ENCODE data around the gene RNF44.

Gene RNF44

GRCh38 chr5:176536902-176537553, at the start of gene RNF44:
RNF44 (minus strand) TSS chr5:176537402; CDS start chr5:176532472, 4,930 bp downstream.
- DNase-seq = peak; percentile 99

- DNase-seq = no peak
Observed at GRCh38 chr5:176583076-176583475, 45.9 kb upstream of the RNF44 start.

DNA sequence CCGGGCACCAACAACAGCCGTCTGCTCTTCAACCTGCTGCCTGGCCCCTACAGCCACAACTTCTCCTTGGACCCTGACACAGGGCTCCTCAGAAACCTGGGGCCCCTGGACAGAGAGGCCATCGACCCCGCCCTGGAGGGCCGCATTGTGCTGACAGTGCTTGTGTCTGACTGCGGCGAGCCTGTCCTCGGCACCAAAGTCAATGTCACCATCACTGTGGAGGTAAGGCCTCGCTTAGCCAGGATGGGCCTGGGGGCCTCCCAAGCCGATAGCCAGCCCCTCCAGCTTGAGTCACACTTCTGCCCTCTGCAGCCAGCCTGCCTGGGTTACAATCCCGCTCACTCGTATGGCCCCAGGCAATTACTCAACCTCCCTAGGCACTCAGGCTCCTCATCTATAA, 44.2 kb upstream of the RNF44 start:
- DNase-seq = no peak

GRCh38 chr5:176579323-176579722, 42.1 kb upstream of the RNF44 start:
- no peak for DNase-seq

- no peak for DNase-seq
Observed at GRCh38 chr5:176578391-176578808, 41.2 kb upstream of the RNF44 start.

- DNase-seq = no peak
Observed at GRCh38 chr5:176577312-176578176, 40.3 kb upstream of the RNF44 start.

DNA sequence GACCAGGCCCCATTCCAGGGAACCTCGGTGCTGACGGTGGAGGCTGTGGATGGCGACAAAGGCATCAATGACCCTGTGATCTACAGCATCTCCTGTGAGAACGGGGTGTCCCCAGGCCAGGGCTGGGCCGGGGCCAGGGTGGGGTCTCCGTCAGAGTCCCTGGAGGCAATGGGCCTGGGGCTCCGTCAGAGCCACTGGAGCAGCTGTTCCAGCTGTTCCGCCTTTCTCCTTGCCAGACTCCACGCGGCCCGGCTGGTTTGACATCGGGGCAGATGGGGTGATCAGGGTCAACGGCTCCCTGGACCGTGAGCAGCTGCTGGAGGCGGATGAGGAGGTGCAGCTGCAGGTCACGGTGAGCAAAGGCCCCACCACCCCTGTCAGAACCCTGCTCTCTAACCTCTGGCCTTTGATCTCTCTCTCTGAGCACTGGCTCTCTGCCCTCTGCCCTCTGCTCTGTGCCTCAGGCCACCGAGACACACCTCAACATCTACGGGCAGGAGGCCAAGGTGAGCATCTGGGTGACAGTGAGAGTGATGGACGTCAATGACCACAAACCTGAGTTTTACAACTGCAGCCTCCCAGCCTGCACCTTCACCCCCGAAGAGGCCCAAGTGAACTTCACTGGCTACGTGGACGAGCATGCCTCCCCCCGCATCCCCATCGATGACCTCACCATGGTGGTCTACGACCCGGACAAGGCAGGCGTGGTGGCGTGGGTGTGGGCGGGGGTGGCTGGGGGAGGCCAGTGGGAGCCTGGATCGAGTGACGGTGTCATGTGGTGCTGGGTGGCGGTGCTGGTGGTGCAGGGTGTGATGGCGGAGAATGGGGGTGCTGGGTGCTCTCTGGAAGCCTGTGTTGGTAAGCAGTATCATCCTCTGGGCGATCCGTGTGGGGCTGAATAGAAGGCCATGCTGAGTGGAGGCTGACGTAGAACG, 38.6 kb upstream of the RNF44 start:
- DNase-seq = no peak

- DNase-seq = no peak
Observed at GRCh38 chr5:176575066-176575465, 37.9 kb upstream of the RNF44 start.

GRCh38 chr5:176574297-176574591, 37.0 kb upstream of the RNF44 start:
- DNase-seq = no peak

DNA sequence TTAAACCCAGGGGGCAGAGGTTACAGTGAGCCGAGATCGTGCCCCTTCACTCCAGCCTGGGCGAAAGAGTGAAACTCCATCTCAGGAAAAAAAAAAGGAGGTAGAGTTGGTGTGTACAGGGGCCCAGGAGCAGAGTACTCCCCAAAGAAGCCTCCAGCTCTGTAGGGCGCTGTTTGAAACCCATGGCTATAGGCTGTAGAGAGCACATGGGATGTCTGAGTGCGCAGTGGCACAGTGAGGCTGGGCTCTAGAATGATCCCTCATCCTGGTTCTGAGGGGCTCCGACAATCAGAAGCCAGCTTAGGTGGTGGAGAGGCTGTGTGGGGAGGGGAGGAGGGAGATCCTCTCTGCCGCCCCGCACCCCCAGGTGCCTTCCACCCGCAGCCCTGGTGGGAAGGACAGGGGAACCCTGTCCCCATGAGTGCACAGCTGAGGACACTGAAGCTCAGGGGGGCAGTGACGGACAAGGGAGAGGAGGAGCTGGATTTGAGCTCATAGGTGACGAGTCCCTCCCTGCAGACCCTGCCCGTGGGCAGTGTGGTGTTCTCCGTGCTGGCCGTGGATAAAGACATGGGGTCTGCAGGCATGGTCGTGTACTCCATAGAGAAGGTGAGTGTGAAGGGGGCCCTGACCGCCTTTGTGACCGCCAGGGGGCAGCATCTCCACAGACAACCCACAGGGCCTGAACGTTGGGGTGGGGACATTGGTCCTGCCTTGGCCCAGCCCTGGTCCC, 36.5 kb upstream of the RNF44 start:
- DNase-seq = no peak

DNA sequence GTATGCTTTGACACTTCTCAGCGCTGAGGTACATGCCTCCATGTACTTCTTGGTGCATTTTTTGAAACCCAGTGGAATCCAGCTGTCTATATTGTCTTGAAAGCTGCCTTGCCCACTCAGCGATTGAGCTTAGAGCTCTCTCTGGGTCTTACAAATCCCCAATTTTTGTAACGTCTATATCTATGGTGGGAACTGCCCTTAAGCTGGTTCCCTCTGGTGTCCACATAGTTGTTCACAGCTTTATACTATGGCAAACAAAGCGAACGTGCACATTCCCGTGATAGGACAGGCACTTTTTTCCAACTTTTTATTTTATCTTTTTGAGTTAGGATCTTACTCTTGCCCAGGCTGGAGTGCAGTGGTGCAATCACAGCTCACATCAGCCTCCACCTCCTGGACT, 32.8 kb upstream of the RNF44 start:
- DNase-seq = no peak

DNA sequence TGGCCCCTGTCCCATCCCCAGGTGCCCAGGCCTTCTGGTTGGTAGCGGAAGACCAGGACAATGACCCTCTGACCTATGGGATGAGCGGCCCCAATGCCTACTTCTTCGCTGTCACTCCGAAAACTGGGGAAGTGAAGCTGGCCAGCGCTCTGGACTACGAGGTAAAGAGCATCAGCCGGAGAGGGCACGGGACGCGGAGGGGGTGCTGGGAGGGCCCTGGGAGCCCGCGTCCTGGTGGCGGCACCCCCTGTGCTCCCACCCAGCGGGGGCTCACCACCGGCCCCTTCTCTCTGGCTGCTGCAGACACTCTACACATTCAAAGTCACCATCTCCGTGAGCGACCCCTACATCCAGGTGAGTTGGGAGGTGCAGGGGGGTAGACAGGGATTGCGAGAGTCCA, 31.5 kb upstream of the RNF44 start:
- DNase-seq = no peak

GRCh38 chr5:176565760-176566288, 28.6 kb upstream of the RNF44 start:
- DNase-seq = no peak

DNA sequence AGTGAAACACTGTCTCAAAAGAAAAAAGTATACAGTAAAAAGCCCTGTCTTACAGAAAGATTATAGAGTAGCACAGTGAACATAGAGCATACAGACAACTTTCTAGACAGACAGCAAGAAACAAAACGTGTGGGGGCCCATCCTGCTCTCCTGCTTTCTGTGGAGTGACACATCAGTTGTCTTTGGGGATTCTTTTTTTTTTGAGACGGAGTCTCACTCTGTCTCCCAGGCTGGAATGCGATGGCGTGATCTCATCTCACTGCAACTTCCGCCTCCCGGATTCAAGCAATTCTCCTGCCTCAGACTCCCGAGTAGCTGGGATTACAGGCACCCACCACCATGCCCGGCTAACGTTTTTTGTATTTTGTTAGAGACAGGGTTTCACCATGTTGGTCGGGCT, 26.8 kb upstream of the RNF44 start:
- DNase-seq = no peak

- no peak for DNase-seq
Observed at GRCh38 chr5:176562189-176562588, 25.0 kb upstream of the RNF44 start.

GRCh38 chr5:176561259-176561658, 24.1 kb upstream of the RNF44 start:
- no peak for DNase-seq

DNA sequence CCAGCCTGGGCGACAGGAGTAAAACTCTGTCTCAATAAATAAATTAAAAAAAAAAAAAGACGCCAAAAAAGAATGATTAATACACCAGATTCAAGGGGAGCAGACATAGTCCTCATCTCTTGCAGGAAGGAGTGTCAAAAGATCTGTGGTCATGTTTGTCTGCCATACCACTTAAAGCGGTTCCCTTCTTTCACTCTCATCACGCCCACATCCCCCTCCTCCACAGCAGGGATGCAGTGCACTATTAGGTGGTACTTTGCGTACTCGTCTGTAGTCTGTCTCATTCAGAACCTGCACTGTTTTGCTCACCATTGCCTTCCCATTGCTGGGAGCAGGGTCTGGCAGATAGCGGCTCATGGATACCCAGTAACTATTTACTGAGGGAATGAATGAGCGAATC, 23.2 kb upstream of the RNF44 start:
- no peak for DNase-seq

- DNase-seq = no peak
Observed at GRCh38 chr5:176559683-176560082, 22.5 kb upstream of the RNF44 start.

GRCh38 chr5:176557846-176558245, 20.6 kb upstream of the RNF44 start:
- DNase-seq = no peak

GRCh38 chr5:176553260-176554085, 16.3 kb upstream of the RNF44 start:
- DNase-seq = no peak

DNA sequence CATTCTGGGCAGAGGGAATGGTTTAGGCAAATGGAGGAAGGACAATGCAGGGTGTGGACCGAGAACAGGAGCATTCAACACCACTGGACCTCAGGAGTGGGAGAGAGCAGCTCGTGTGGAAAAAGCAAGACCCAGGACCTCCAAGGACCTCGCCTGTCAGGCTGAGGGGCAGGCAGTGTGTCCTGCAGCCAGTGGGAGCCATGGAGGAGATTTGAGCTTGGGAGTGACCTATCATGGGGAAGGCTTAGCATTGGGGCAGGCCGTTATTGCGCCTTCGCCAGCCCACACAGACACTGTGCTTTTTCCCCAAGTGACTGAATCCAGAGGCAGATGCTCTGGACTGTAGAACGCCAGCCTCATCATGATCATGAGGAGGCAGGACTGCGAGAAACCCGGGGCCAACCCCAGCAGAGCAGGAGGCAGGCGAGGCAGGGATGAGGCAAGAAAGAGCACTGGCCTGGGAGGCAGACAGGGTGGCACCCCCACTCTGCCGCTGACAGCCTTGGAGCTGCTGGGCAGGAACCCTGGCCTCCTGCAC, 15.2 kb upstream of the RNF44 start:
- DNase-seq = no peak

Data from left hindlimb (tissue), 1 donor.